Erythroblast (primary cell): ENCODE data around the gene HMX1.

Experiments used
- GATA1 ChIP-seq: IDR thresholded peaks from 2 replicates; pipeline ENCODE4 v1.6.1; 2011; ENCODE audit warnings: low read depth, mild to moderate bottlenecking, control low read depth, low read length, moderate library complexity
- POLR2A ChIP-seq: IDR thresholded peaks from 2 replicates; pipeline ENCODE4 v1.6.1; 2011; ENCODE audit warnings: mild to moderate bottlenecking, low read length

GRCh38 chr4:8831221-8832112 is 40.2 kb downstream of the HMX1 start:
- TF ChIP-seq POLR2A (no peak), GATA1 (no peak)
